Measurements from ENCODE around the gene PRICKLE2. TPM values are rescaled to one million over a fixed set of nuclear protein-coding genes. Genes with fewer than 3 reads are reported as not detected.

The PRICKLE2 gene
- total RNA-seq, 1 experiment from 2014 or later = 3.2 TPM

DNA sequence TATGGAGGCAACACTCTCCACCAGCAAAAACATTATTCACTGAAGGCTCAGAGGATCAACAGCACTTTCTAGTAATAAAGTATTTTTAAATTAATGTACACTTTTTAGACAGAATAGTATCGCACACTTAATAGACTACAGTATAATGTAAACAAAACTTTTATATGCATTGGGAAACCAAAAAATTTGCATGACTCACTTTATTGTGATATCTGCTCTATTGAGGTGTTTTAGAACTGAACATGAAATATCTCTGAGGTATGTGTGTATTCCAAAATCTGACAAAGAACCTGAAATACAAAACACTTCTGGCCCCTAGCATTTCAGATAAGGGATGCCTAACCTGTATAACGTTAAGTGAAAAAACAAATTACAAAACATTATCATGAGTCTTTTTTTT is 99.7 kb downstream of the PRICKLE2 start:
- H2AK5ac ChIP-seq (ENCODE audit: insufficient read length, low read length) = no peak overlapping the region
- H2BK15ac ChIP-seq (ENCODE audit: low read depth, low read length) = no peak overlapping the region
- Mint-ChIP-seq H3K9me3 (no peaks in the 10 kb centered on the region), H3K36me3 (ENCODE audit: insufficient read depth in 1 of 3, low read depth in 3 of 3) (peaks cover 0 to 5% (median 0%) of the 10 kb centered on the region in 3 experiments; a peak in 2 of 7 replicates), H3K27me3 (ENCODE audit: low read depth) (no peaks in the 10 kb centered on the region; the same call in 1 of the 2 replicates), H3K27ac (no peak overlapping the region), H3K4me1 (peaks cover 21 to 22% of the 10 kb centered on the region in 2 experiments), H3K4me3 (no peak overlapping the region)
- no peak overlapping the region for H4K8ac ChIP-seq (replicated peaks; ENCODE audit: insufficient read length, low read depth, low read length)
- H4K20me1 ChIP-seq (ENCODE audit: control insufficient read depth, insufficient read depth, insufficient read length) = no peaks in the 10 kb centered on the region
- TF ChIP-seq, protein P1, sequence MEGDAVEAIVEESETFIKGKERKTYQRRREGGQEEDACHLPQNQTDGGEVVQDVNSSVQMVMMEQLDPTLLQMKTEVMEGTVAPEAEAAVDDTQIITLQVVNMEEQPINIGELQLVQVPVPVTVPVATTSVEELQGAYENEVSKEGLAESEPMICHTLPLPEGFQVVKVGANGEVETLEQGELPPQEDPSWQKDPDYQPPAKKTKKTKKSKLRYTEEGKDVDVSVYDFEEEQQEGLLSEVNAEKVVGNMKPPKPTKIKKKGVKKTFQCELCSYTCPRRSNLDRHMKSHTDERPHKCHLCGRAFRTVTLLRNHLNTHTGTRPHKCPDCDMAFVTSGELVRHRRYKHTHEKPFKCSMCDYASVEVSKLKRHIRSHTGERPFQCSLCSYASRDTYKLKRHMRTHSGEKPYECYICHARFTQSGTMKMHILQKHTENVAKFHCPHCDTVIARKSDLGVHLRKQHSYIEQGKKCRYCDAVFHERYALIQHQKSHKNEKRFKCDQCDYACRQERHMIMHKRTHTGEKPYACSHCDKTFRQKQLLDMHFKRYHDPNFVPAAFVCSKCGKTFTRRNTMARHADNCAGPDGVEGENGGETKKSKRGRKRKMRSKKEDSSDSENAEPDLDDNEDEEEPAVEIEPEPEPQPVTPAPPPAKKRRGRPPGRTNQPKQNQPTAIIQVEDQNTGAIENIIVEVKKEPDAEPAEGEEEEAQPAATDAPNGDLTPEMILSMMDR (conservative IDR thresholded peaks at IDR 0.05) = no peak
- no peak overlapping the region for H2BK20ac ChIP-seq (ENCODE audit: low read depth, low read length, poor library complexity, severe bottlenecking)
- H3K79me2 ChIP-seq (ENCODE audit: insufficient read depth, low read length) = no peaks in the 10 kb centered on the region
- no peak overlapping the region for H3K18ac ChIP-seq (ENCODE audit: insufficient read length, low read depth, low read length)
- no peak overlapping the region for H2BK120ac ChIP-seq (ENCODE audit: low read depth, low read length, poor library complexity, severe bottlenecking)
- WGBS (ENCODE audit: extremely low coverage, insufficient read length, low lambda C conversion rate) = no CpG with 5 or more reads among the region's 2 CpGs
- no peak for DNase-seq
- H3K27me3 ChIP-seq (ENCODE audit: insufficient read depth, low read length) = no peaks in the 10 kb centered on the region
- no peak overlapping the region for H2BK5ac ChIP-seq (ENCODE audit: insufficient read length, low read length)
- H3T11ph ChIP-seq (ENCODE audit: low read length) = no peak overlapping the region
- no peak overlapping the region for H3K9ac ChIP-seq (ENCODE audit: extremely low read depth, insufficient read length, low read length)
- no peak overlapping the region for H3K4ac ChIP-seq (ENCODE audit: low read depth, low read length)
- H3K56ac ChIP-seq (ENCODE audit: insufficient read length, low read depth, low read length) = no peak overlapping the region
- no peaks in the 10 kb centered on the region for H3K79me1 ChIP-seq (ENCODE audit: insufficient read depth, low read depth, low read length, poor library complexity, severe bottlenecking)
- H3K23me2 ChIP-seq (ENCODE audit: insufficient read length, low read depth, low read length, poor library complexity, severe bottlenecking) = no peaks in the 10 kb centered on the region
- H3K9me3 ChIP-seq (ENCODE audit: control insufficient read depth, low read depth, low read length) = no peaks in the 10 kb centered on the region
- H2AFZ ChIP-seq (ENCODE audit: low read length) = no peak overlapping the region
- no peak overlapping the region for H3K14ac ChIP-seq (ENCODE audit: insufficient read depth, low read length)
- H3K4me1 ChIP-seq (ENCODE audit: insufficient read depth, low read length) = no peaks in the 10 kb centered on the region
- no peak overlapping the region for H2BK12ac ChIP-seq (ENCODE audit: insufficient read length, low read depth, low read length)
- H4K91ac ChIP-seq (ENCODE audit: insufficient read length, low read depth, low read length) = no peak overlapping the region
- no peak overlapping the region for H3K4me2 ChIP-seq (ENCODE audit: insufficient read depth, insufficient read length, low read length)
- no peak overlapping the region for H3K23ac ChIP-seq (ENCODE audit: insufficient read length, low read depth, low read length)
- no peak overlapping the region for H4K5ac ChIP-seq (ENCODE audit: insufficient read length, low read depth, low read length)
- no peak overlapping the region for H3K27ac ChIP-seq (ENCODE audit: insufficient read length, low read depth, low read length)
